ENCODE measurements around the gene ZNF41. TPM values are rescaled to one million over a fixed set of nuclear protein-coding genes. Genes with fewer than 3 reads are reported as not detected.

ZNF41 gene
- total and polyA plus RNA-seq, 2 of the 8 experiments (the other 6 are each of a cell fraction or from before 2014, with no cell fraction given), result 1.8 to 5.3 TPM

DNA sequence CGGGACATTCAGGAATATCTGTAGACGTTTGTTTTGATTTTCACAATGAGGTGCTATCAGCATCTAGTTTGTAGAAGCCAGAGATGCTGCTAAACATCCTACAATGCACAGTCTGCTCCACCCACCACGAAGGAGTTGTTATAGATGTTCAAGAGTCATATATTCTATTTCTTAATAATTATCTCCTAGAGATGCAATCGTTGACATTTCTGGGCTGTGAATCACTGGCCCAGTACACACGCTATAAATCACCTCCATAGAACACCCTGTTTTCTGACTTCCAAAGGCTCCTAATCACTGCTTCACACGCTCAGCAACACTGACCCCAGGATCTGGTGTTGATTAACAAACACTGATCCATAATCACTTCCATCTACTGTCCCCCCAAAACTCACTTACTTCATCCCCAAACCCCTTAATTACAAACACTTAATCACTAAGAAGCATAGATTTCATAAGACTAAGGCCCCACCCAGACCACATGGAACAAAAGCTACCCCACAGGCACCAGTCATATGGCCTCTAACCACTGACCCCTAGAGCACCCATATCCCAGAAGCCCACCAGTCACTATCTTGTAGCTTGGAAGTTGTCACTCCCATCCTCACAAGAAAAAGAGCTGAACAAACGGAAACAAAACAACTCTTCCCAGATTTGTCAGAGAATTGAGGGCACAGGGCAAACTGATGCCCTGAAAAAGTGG, 31.7 kb upstream of the ZNF41 start (continued):
- no peak for TF ChIP-seq KDM5A (IDR thresholded peaks at IDR 0.05; ENCODE audit: low read length)
- no peak for TF ChIP-seq CBX5 (IDR thresholded peaks at IDR 0.05; ENCODE audit: low read depth, low read length)
- no peak for TF ChIP-seq POLR2A (IDR thresholded peaks at IDR 0.05; ENCODE audit: control extremely low read depth in 1 of 2, low read depth in 2 of 2, low read length in 2 of 2)
- TF ChIP-seq SUZ12 (IDR thresholded peaks at IDR 0.05; ENCODE audit: low read length), result no peak
- TF ChIP-seq SIRT6 (IDR thresholded peaks at IDR 0.05; ENCODE audit: low read length), result no peak
- no peak for TF ChIP-seq TEAD4 (IDR thresholded peaks at IDR 0.05; ENCODE audit: low read depth, low read length)
- TF ChIP-seq TAF1 (IDR thresholded peaks at IDR 0.05; ENCODE audit: low read depth, low read length), result no peak

Measured in H1 (cell line).